ENCODE measurements around the gene GBE1.

The GBE1 gene

DNA sequence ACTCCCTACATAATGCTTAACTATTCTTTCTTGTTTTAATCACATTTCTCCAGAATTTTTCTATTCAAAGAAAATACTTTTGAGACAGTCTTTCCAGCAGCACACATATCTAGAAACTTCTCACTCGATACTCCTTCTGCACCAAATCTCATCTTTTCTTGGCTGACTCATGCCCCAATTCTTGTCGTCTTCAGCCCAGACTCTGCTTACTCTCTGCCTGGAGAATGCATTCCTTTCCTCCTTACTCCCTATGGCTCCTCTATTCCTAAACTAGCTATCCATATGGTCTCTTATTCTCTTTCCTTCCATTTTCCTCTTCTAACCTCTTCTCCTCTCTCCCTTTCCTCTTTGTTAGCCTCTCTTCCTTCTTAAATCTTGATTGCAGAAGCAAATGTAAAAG, 158.7 kb downstream of the GBE1 start:
- no peak for DNase-seq

DNA sequence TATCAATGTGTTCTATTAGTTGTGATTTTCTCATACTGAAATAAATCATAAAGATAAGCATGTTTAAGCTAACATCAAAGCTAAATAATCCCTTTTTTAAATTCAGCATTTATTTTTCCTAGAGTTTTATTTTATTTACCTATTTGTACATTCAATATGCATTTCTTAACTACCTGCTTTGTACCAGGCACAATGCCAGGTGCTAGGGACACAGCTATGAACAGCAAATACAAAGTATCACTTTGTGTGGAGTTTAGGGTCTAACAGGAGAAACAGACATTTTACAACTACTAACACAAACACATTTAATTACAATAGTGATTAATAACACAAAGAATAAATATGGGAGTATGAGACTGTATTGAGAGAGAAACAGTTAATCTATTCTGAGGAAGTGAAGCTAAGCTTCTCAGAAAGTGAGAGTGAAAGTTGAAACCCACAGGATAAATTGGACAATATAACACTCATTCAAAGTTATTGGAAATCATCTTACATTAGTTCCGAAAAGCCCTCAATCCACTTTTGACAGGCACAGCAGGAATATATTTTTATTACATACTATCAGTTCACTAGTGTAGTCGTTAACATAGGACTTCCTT, 159.6 kb downstream of the GBE1 start:
- no peak for DNase-seq

GRCh38 chr3:81592101-81592500, 169.3 kb downstream of the GBE1 start:
- DNase-seq, result no peak

- DNase-seq, result no peak
These were observed 175.5 kb downstream of the GBE1 start for GRCh38 chr3:81585937-81586336.

- DNase-seq, result no peak
These were observed 176.4 kb downstream of the GBE1 start for GRCh38 chr3:81585056-81585455.

DNA sequence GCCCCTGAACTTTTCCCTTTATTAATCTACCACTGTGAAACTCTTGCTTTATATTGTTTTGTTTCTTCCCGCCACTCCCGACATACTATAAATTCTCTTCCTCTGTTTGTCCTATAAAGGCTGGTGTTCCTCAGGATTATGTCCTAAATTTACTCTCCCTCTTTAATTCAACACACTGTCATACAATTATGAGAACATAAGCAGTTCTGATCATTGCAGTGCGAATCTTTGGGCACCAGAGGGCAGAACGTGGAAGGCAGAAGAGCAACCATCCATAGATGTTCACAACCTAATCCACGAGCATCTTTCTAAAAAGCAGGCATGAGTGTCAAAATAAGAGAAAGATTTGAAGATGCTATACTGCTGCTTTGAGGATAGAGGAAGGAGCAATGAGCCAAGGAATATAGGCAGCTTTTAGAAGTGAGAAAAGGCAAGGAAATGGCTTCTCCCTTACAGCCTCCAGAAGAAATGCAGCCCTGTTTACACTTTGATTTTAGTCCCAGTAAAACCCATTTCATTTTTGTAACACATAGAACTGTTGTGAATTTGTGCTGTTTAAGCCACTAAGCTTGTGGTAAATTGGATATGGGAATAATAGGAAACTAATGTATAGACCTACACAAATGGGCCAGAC, 179.4 kb downstream of the GBE1 start:
- DNase-seq, result peak; percentile 11 to 33

GRCh38 chr3:81580355-81580754, 181.1 kb downstream of the GBE1 start:
- no peak for DNase-seq

DNA sequence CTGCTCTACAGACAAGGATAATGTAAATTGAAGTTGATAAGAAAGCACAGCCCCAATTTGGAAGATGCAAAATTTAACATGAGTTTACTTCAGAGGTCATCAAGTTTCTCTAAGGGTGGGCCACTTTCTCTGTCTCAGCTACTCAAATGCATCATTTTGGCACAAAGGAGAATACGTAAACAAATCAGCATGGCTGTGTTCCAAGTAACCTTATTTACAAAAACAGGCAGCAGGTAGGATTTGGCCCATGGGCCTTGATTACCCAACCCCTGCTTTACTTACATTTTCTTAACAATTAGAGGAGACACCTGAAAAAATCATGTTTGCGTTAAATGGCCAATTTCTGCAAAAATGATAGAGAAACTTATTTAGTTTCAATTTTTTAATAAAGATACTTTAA, 181.7 kb downstream of the GBE1 start:
- peak in 1 of 2 experiments; percentile 1 for DNase-seq

DNA sequence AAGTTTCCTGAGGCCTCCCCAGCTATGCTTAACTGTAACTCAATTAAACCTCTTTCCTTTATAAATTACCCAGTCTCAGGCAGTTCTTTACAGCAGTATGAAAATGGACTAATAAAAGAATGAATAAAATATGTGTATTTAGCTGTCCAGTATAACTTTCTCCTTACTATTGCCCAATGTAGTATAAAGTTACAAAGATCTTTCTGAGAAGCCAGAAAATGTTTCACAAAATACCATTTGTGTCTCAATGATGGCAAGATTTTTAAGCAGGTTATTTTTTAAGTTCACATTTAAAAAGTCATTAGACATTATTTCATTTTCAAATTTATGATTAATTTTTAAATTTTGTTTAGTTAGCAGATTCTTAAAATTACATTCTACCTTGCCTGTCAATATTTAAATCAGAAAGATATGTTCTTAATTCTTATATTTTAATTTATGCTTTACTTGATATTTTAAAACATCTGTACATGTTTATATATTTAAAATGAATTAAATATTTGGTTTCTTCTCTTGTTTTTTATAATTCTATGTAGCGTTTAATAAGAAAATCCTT, 189.2 kb downstream of the GBE1 start:
- no peak for DNase-seq

DNA sequence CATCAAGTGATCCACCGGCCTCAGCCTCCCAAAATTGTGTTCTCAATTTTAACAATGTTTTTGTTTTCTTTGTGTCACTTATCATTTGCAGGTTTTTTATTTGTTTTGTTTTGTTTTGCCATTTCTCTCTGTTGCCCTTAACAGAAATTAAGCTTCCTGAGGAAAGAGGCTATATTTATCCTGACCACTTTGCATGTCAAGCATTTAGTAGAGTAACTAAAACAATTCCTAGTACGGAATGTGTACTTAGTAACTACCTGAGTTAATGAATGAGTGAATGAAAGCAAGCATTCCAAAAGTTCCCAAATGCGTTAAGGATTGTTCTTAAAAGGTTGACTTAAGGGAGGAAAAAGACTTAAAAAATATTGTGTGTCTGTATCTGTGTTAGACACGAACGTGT, 193.1 kb downstream of the GBE1 start:
- DNase-seq, result no peak

DNA sequence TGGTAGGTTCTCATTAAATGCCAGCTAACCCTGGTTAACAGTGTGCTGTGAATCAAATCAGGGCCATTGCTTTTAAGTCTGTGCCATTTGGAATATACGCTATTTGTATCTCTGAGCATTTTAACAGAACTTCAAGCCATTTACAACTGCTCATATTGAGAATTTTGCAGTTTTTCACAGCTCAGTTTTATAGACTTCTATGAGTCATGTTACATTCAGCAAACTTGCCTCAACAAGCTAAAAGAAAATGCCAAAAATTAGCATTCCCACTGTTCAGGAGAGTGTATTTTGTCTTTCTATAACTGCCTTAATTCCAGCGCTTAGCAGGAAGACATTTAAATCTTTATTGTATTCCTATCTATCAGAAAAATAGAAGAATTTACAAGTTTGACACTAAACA, 196.4 kb downstream of the GBE1 start:
- no peak for DNase-seq

- DNase-seq, result no peak
These were observed 203.3 kb downstream of the GBE1 start for GRCh38 chr3:81558106-81558505.

- no peak for DNase-seq
These were observed 206.6 kb downstream of the GBE1 start for GRCh38 chr3:81554801-81555200.

DNA sequence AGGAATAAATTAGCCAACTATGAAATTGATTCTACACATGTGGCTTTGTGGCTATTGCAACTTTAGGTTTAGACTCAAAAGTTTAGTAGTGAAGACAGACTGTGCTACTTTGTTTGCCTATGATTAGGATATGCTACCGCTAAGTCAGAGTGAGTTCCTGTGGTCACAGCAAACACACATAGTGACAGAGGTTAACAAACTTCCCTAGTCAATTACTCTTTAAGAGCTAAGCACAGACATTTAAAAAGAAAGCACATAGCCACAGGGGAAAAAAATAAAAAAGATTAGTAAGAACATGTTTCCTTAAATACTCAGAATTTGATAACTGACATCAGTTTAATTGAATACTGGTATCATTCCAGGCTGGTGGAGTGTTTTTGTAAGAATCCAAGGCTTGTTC, 207.1 kb downstream of the GBE1 start:
- no peak for DNase-seq

DNA sequence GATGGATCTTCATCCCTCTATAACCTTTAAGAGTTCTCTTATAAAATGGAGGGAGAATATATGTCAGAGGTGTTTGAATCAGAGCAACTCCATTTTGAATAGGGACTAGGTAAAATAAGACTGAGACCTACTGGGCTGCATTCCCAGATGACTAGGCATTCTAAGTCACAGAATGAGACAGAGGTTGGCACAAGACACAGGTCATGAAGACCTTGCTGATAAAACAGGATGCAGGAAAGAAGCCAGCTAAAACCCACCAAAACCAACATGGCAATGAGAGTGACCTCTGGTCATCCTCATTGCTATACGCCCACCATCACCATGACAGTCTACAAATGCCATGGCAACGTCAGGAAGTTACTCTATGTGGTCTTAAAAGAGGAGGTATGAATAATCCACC, 211.0 kb downstream of the GBE1 start:
- no peak for DNase-seq

DNA sequence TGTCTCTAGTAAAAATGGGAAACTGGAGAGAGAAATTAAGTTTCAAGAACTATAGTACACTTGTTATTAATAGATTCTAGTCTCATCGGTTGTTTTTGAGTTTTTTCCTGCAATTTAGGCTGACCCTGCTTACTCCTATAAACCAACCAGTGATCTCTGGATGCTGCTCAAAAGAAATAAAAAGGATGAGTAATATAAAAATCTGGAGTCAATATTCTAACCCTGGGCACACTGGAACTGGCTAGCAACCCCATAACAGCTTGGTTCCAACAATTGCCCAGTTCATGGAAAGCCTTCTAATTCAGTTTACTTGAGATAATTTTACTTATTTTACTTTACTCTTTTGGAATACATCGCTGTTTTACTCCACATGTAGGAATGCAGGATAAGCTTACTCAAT, 211.6 kb downstream of the GBE1 start:
- no peak for DNase-seq

GRCh38 chr3:81549388-81549787, 212.1 kb downstream of the GBE1 start:
- no peak for DNase-seq

- DNase-seq, result no peak
These were observed 215.9 kb downstream of the GBE1 start for GRCh38 chr3:81545572-81545971.

GRCh38 chr3:81544385-81544784, 217.1 kb downstream of the GBE1 start:
- DNase-seq, result no peak

DNA sequence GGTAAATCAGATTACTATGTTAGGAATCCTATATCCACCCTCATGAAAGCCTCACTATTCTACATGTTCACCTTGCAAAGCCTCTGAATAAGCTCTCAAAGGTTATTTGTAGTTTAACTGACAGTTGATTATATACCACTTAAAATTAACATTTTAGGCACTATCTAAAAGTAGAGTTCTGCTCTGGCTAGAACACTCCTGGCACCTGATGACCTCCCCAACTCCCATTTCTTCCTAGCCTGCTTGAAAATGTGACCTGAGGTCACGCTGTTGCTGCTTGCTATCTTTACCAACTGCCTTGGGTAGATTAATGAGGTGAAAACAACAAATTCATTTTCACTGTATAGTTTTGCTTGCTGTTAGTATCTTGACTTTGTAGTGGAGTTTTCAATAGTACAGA, 220.7 kb downstream of the GBE1 start:
- no peak for DNase-seq

DNA sequence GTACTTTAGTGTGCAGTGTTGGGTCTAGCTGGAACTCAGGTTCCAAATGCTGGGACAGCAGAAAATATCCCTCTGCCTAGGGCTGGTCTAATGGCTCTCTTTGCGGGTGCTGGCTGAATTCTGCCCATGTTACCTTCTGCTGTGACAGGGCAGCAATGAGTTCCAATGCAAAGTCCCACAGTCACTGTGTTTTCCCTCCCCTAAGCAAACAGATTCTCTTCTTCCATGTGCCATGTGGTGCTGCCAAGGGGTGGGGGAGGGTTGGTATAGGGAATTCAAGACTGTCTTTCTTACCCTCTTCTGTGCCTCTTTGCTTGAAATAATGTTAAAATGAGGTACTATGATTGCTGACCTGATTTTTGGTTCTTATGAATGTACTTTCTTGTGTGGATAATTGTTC, 229.6 kb downstream of the GBE1 start:
- no peak for DNase-seq

DNA sequence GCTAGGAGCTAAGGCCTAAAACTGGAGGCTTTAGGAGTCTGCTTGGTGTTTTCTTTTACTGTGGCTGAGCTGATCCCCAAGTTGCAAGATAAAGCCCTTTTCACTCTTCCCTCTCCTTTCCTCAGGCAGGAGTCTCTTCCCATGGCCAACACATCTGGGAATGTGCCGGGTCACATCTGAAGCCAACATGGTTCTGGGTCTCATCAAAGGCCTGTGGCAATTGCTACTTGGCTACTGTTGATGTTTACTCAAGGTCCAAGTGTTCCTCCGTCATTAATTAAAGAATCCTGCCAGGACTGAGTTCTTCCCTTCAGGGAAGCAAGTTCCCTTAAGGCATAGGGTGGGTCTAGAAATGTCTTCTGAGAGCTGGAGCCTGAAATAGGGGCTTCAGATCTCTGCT, 230.2 kb downstream of the GBE1 start:
- no peak for DNase-seq

- no peak for DNase-seq
These were observed 231.1 kb downstream of the GBE1 start for GRCh38 chr3:81530180-81530939.

DNA sequence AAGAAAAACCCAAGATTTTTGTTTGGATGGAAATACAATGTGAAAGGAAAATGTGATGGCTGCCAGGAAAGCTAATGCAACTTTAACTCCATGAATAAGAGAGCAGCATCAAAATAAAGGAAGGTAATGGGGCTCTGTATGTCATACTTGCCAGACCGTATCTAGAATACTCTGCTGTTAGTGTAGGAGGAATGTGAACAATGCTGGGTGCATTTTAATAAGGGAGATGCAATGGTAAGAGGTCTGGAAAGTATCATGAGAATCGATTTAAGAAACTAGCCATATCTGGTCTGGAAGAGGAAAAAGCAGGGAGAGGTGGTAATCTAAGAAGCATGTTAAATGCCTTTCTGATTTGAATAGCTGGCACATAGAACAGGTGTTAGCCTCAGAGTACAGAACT, 239.6 kb downstream of the GBE1 start:
- DNase-seq, result no peak

Data from NCI-H446 (cell line).